Measurements from ENCODE around the gene NDE1. TPM values are rescaled to one million over a fixed set of nuclear protein-coding genes. Genes with fewer than 3 reads are reported as not detected.

Gene NDE1
- total RNA-seq, 2 donors from 2014 or later: 11.2 to 37.9 TPM

DNA sequence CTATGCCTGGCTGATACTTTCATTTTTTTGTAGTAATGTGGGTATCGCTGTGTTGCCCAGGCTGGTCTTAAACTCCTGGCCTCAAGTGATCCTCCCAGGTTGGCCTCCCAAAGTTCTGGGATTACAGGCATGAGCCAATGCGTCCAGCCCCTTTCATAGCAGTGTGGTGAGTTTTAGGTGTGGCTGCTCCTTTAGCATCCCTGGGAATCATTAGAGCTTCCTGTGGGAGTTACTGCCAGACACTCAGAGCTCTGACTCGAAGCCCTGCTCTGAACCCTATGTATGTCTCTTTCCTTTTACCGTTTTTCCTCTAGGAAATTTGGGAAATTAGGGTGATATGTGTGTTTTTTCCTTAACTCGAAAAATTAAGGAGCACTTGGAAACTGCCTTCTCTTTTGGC, 44.5 kb downstream of the NDE1 start:
- intact Hi-C loops (cut with DNase I): no loop called here
- TF ChIP-seq, protein P1, sequence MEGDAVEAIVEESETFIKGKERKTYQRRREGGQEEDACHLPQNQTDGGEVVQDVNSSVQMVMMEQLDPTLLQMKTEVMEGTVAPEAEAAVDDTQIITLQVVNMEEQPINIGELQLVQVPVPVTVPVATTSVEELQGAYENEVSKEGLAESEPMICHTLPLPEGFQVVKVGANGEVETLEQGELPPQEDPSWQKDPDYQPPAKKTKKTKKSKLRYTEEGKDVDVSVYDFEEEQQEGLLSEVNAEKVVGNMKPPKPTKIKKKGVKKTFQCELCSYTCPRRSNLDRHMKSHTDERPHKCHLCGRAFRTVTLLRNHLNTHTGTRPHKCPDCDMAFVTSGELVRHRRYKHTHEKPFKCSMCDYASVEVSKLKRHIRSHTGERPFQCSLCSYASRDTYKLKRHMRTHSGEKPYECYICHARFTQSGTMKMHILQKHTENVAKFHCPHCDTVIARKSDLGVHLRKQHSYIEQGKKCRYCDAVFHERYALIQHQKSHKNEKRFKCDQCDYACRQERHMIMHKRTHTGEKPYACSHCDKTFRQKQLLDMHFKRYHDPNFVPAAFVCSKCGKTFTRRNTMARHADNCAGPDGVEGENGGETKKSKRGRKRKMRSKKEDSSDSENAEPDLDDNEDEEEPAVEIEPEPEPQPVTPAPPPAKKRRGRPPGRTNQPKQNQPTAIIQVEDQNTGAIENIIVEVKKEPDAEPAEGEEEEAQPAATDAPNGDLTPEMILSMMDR (IDR thresholded peaks at IDR 0.05): no peak
- TF ChIP-seq POLR2A (IDR thresholded peaks at IDR 0.05): no peak
- peaks cover 6 to 8% of the 10 kb centered on the region in 2 donors for H3K36me3 ChIP-seq (replicated peaks in 1 of 2; ENCODE audit: insufficient read depth in 1 of 2, low read depth in 2 of 2)

DNA sequence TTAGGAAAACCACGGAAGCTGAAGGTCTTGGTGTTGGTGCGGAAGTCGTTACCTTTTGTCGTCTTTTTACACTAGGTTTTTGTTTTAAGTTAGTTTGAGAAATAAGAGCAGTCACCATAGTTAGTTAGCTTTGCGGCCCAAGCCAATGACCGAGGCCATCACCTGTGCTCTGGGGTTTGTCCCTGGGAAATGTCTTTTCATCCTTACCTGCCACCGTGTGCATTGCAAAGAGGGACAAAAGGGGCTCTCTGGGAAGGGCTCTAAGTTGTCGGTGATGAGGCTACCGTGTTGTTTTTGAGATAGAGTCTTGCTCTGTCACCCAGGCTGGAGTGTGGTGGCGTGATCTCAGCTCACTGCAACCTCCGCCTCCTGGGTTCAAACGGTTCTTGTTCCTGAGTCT, 49.8 kb downstream of the NDE1 start:
- ATAC-seq (no peak), DNase-seq (no peak)
- Histone ChIP-seq H3K27me3 (no peaks in the 10 kb centered on the region), H3K9me3 (no peaks in the 10 kb centered on the region), H3K4me1 (no peaks in the 10 kb centered on the region), H3K4me3 (no peak overlapping the region), H3K36me3 (replicated peaks in 1 of 2; ENCODE audit: insufficient read depth in 1 of 2, low read depth in 2 of 2) (peaks cover 5 to 6% of the 10 kb centered on the region in 2 donors), H3K27ac (no peak overlapping the region)
- intact Hi-C loops (cut with DNase I): no loop called here
- 95% methylated on average over 8 to 12 of the region's 12 CpGs for WGBS, 2 donors
- TF ChIP-seq, protein P1 (IDR thresholded peaks at IDR 0.05): no peak
- TF ChIP-seq POLR2A (IDR thresholded peaks at IDR 0.05): no peak

More for the DNA sequence above, 44.5 kb downstream of the NDE1 start:
- ATAC-seq (no peak), DNase-seq (no peak)
- H3K9me3 ChIP-seq: no peaks in the 10 kb centered on the region
- H3K27me3 ChIP-seq: no peaks in the 10 kb centered on the region
- H3K27ac ChIP-seq: no peak overlapping the region
- no peak overlapping the region for H3K4me3 ChIP-seq
- no peaks in the 10 kb centered on the region for H3K4me1 ChIP-seq
- WGBS, 2 donors: 83 to 91% methylated on average over 5 of the region's 5 CpGs

DNA sequence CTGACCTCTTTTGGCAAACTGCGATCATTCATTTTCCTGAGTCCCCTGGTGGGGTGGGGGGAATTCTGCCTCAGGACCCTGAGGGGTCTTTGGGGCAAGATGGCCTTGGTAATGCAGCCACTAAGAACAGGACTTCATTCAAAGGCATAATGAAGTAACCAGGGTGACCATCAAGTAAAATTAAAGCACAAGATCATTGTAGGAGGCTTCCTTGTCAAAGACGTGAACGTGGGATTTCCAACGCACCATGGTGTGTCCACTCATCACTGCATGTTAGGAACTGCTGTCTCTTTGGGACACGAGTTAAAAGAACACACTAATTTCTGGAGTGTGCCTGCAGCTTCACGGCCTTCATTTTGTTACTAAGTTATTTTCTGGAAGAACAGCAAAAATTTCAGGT, 51.3 kb downstream of the NDE1 start:
- Histone ChIP-seq H3K4me3 (no peak overlapping the region), H3K27ac (no peak overlapping the region), H3K9me3 (no peaks in the 10 kb centered on the region), H3K36me3 (replicated peaks in 1 of 2; ENCODE audit: insufficient read depth in 1 of 2, low read depth in 2 of 2) (peaks cover 5 to 6% of the 10 kb centered on the region in 2 donors), H3K27me3 (no peaks in the 10 kb centered on the region), H3K4me1 (no peaks in the 10 kb centered on the region)
- 86 to 91% methylated on average over 6 of the region's 6 CpGs for WGBS, 2 donors
- intact Hi-C loops (cut with DNase I): no loop called here
- ATAC-seq: no peak
- DNase-seq: no peak
- TF ChIP-seq, protein P1 (IDR thresholded peaks at IDR 0.05): no peak
- no peak for TF ChIP-seq POLR2A (IDR thresholded peaks at IDR 0.05)

DNA sequence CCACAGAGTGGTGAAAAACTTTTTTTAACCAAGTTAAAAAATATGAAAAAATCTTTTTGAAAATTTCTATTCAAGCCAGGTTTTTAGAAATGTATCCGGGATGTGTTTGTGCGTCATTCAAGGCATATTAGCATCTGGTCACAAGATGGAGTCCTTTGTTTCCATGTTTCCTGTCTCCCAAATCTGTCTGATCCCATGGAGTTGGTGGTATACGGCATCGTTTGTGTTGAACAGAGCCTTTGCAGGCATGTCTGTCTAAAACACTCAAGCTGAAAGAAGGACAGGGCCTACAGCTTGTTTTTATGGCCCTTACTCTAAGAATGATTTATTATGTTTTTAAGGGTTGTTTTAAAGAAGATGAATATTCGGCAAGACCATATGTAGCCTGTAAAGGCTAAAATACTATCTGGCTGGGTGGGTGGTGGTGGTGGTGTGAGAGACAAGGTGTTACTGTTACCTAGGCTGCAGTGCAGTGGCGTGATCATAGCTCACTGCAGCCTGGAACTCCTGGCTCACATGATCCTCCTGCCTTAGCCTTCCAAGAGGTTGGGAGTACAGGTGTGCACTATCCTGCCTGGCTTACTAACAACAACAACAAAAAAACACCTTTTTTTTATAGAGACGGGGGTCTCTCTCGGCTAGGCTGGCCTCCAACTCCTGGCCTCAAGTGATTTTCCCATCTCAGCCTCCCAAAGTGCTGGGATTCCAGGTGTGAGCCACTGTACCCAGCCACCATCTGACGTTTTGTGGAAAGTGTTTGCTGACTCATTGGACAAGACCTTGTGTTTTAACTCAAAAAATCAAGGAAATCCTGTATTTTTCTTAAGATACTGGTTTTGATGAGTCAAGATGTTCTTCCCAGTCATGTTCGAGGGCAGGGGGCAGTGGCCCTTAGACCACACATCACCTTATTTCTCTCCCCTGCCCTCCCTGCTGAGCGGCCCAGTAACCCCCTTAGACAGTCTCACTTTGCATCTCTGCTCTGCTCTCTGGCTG, 52.2 kb downstream of the NDE1 start:
- intact Hi-C loops (cut with DNase I): no loop called here
- H3K27ac ChIP-seq: no peak overlapping the region
- H3K36me3 ChIP-seq (replicated peaks in 1 of 2; ENCODE audit: insufficient read depth in 1 of 2, low read depth in 2 of 2): peaks cover 3 to 6% of the 10 kb centered on the region in 2 donors
- H3K9me3 ChIP-seq: no peaks in the 10 kb centered on the region
- ATAC-seq (no peak), DNase-seq (no peak)
- H3K27me3 ChIP-seq: no peaks in the 10 kb centered on the region
- TF ChIP-seq POLR2A (IDR thresholded peaks at IDR 0.05): no peak
- TF ChIP-seq, protein P1 (IDR thresholded peaks at IDR 0.05): no peak
- H3K4me3 ChIP-seq: no peak overlapping the region
- H3K4me1 ChIP-seq: no peaks in the 10 kb centered on the region
- WGBS, 2 donors: 81 to 85% methylated on average over 11 of the region's 11 CpGs
